ENCODE results near the gene CSRNP2.
"Not testable (repeated sequence)": the region's sequence is repeated elsewhere in the genome, so short reads cannot be mapped to it uniquely, and the experiment has no call there.

CSRNP2 gene, protein sequence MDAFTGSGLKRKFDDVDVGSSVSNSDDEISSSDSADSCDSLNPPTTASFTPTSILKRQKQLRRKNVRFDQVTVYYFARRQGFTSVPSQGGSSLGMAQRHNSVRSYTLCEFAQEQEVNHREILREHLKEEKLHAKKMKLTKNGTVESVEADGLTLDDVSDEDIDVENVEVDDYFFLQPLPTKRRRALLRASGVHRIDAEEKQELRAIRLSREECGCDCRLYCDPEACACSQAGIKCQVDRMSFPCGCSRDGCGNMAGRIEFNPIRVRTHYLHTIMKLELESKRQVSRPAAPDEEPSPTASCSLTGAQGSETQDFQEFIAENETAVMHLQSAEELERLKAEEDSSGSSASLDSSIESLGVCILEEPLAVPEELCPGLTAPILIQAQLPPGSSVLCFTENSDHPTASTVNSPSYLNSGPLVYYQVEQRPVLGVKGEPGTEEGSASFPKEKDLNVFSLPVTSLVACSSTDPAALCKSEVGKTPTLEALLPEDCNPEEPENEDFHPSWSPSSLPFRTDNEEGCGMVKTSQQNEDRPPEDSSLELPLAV

DNA sequence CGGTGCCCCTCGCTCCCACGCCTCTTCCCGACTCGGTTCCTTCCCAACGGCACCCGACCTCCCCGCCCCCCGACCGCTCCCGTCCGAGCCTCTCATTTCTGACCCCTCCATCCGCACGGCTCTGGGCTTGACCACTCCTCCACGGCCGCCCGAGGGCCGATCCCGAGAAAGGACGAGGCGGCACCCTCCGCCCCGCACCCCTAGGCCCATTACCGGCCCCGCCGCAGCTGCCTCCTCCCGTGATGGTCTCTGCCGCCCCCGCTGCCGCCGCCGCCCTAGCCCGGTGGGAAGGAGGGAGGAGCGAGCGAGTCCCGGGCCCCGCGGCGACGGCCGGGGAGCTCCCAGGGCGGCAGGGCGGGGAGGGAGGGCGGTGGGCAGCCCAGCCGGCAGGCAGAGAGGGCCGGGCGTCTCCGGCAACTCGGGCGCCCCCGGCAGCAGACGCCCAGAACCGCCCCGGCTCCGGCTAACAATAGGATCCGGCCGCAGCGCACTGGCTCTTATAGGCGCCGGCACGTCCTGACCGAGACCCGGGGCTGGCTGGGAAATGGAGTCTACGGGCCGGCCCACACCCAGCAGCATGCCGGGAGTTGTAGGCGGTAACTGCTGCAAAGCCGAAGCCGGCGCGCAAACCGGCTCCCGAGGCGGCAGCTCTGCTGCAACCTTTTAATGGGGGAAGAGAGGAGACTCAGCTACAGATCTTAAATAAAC, at the start of gene CSRNP2:
TSS of gene CSRNP2 (minus strand) at position 471 of the 708 bp plus-strand sequence. CDS start 7,035 bp downstream, outside the sequence.
- DNase-seq = peak; percentile 96

DNA sequence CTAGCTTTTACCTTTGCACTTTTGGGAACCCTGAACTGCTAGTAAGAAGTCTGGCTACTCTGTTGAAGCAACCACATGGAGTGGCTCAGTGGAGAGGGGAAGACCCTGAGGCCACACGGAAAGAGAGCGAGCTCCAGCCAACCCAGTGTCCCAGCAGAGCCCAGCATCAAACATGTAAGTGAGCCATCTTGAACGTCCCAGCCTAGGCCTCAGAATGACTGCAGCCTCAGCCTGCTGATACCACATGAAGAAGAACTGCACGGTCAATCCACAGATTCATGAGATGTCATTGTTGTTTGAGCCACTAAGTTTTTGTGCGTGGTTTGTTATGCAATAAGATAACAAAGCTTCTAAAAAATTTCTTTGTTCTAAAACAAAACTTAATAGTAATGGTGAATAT, 49.3 kb upstream of the CSRNP2 start:
- no peak for DNase-seq

DNA sequence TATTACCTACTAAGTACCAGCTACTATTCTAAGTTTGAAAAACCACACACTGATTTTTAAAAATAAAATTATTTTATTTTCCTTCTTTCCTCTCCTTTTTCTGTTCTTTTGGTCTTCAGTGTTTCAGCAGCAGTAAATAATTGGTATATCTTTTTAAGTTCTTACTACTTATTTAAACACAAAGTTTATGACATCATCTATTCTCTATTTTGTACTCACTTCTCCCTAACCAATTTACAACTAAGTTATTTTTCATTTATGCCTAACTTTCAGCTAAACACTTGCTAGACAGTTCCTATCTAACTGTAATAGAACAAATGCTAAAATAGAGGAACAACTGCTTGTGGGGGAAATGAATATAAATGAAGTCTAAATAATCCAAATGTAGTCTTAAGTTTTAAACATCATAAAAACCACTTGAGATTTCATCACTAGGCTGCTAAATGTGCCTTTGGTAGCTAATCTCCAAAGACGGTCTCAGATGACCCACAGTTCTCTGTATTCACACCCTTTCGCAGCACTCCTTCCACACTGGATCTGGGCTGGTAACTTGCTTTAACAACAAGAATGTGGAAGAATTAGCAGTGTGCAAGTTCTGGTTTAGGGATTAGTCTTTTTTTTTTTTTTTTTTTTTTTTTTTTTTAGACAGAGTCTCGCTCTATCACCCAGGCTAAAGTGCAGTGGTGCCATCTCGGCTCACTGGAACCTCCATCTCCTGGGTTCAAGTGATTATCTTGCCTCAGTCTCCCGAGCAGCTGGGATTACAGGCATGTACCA, 48.5 kb upstream of the CSRNP2 start:
- no peak for DNase-seq

DNA sequence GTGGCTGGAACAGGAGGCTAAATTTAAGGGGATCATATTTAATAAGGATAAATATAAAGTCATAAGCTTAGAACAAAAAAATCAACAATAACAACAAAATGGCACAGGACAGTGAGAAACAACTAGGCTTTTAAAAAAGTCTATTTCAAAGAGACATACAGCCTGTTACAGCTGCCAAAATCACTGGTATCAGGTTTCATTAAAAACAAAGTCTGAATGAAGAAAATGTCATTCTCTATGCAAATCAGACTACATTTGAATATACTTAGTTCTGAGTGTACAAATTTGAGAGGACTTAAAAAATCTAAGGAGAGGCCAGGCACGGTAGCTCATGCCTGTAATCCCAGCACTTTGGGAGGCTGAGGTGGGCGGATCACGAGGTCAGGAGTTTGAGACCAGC, 45.5 kb upstream of the CSRNP2 start:
- DNase-seq = no peak

DNA sequence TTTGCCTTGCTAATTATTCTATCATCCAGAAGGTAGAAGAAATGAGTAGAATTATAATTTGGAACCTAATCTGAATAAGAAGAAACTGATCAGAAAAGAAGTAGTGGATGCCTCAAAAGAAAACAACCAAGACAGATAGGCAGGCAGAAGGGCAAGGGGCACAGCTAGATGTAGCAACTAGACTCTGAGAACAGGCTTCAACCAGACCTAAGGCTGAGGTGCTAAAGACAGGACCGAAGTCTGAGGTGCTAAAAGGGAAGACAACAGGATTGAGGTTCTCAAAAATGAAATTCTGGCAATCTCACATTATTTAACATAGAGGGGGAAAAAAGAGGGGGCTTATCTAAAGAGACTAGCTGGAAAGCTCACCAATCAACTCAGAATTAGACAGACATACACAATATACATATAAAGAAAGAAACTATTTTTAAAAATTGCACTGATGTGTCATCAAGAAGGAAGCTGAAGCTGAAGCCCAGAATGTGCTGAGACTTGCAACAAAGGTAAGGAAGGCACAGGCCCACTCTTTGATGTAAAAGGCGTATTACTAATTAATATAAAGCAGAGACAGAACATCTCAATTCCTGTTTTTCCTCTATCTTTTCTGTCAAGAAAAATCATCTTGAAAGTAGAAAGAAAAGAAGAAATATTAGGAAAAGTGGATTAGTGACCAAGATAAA, 43.8 kb upstream of the CSRNP2 start:
- no peak for DNase-seq

DNA sequence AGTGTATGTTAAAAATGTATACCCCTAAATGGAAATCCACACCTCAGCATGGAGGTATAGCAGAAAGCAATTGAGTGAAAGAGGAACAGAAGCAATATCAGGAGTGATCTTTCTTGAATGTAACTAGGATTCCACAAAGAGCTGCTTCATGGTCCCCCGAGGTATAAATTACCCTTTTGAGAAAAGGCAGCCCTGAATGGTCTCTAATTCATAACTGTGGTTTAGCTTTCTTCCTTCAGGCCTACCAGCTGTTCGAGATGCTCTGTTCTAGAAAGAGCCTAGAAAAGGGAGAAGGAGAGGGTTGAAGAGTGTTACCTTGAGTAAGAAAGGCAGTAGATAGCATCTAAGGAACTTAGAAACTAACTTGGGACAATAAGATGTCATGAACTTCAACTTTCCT, 42.9 kb upstream of the CSRNP2 start:
- DNase-seq = no peak

DNA sequence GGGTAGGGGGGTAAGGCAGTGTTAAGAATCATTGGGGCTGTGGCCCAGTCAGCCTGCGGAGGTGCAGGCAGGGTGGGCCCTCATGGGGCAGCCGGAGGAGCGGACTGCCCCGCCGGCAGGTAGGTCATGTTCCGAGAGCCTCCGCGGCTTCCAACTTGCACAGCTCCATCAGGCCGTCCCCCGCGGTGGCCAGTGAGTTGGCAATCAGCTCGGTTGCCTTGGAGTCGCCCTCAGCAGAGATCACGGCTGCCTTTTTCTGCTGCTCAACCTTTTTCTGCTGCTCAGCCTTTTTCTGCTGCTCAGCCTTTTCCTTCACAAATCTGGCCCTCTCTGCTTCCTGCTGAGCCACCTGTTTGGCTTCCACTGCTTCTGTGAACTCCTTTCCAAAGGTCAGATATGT, 41.1 kb upstream of the CSRNP2 start:
- DNase-seq = no peak

DNA sequence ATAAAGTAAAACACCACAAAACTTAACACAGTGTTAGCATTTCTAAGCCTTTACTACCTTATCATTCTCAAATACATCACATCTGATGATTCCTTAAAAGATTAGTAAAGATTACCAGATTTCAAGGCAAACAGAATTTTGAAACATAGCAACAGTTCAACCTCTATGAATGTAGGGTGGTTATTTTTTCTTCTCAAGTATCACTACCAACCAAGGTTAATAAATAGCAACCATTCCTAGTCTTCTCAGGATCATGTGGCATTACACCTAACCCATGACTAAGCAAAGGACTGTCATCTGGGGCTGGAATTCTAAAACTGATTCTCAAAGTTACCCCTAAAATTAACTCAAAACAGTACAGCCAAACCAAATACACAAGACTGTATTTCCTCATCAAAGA, 39.4 kb upstream of the CSRNP2 start:
- DNase-seq = no peak

DNA sequence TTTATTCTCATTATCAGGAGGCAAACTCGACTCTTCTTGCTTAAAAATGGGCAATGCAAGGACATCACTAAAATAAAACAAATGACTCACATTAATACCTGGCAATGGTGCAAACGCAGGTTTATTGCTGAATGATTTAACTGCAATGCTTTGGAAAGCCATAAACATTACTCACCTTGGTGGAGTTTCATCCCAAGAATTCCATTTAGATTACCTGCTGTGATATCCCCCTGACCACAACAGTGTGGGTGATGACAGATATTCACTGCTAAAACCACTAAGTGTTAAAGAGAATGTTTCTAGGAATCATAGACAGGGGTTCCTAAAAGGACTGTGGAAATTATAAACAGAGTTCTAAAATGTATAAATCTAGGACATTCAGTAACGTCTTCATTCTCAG, 35.3 kb upstream of the CSRNP2 start:
- DNase-seq = no peak

DNA sequence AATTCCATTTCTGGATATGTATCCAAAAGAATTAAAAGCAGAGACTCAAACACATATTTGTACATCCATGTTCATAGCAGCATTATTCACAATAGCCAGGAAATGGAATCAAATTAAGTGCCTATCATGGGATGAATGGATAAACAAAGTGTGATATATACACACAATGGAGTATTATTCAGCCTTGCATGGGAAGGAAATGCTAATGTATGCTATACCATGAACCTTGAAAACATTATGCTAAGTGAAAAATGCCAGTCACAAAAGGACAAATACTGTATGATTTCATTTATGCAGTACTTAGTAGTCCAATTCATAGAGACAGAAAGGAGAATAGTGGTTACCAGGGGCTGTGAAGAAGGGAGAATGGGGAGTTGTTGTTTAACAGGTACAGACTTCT, 32.1 kb upstream of the CSRNP2 start:
- DNase-seq = no peak

DNA sequence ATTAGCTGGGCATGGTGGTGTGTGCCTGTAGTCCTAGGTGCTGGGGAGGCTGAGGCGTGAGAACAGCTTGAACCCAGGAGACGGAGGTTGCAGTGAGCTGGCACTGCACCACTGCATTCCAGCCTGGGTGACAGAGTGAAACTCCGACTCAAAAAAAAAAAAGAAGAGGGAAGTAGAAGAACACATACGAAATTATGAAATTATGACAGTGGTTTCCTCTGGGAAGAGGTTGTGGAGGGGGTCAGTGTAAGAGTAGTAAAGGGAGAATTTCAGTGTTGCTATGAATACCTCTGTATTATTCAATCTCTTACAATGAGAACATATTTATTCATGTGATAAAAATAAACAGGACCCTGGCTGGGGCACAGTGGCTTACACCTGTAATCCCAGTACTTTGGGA, 24.7 kb upstream of the CSRNP2 start:
- DNase-seq = no peak

DNA sequence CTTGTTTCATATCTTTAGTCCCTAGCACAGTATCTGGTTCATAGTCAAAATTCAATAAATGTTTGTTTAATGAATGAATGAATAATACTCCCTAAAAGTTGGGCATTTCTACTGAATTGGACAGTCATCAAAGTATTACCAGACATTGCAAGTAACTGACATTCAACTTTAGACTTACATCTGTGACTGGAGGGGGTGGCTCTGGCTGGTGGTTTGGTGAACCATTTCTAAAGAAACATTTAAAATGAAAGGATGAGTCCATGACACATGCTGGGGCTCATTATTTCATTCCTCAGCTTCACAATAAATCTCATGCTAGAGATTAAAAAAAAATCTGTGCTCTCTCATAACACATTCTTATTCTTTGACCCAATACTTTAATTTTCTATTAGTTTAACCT, 20.6 kb upstream of the CSRNP2 start:
- no peak for DNase-seq

DNA sequence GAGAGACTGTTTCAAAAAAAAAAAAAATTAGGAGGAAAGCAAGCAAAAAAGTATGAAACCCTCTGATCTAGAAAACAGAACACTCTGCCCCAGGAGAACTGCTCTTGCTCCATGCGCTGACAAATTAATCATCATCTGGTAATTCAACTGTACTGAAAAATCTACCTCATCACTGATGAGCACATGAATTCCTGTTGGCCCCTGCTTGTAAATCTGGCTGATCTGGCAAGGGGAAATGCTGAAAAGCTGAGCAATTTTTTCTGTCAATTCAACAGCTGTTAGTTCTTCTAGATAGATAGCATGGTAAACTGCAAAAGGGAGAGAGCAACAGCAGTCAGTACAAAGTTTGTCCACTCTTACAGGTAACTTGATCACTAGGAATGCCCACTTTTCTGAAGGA, 15.2 kb upstream of the CSRNP2 start:
- DNase-seq = no peak

DNA sequence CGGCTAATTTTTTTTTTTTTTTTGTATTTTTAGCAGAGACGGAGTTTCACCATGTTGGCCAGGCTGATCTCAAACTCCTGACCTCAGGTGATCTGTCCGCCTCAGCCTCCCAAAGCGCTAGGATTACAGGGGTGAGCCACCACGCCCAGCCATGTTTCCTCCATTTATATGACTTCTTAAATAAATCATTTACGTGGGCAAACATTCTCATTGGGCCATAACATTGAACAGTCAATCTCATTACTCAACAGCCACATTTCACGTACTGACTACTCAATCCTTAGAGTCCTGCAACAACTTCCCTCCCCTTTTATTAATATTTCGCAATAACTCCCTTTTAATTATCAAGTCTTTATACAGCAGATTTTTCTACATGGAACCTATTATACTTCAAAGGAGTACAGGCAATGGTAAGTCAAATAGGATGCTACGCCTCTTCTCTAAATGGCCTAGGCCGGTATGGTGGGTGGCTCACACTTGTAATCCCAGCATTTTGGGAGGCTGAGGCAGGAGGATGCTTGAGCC, 7.4 kb upstream of the CSRNP2 start:
- DNase-seq = no peak

DNA sequence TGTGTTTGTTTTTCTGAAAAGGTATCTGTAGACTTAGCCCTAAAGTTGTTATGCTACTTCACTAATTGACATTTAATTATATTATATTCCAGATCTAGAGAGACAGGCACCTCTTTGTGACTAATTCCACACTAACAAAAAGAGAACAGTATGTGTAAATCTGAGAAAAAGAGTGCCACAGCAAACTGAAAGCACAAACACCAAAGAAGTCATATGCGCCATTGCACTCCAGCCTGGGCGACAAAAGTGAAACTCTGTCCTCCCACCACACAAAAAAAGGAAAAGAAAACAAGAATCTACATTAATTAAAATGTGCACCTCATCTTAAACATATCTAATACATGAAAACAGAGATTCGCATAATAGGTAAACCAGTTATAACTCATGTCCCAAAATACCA, 4.4 kb upstream of the CSRNP2 start:
- no peak for DNase-seq

DNA sequence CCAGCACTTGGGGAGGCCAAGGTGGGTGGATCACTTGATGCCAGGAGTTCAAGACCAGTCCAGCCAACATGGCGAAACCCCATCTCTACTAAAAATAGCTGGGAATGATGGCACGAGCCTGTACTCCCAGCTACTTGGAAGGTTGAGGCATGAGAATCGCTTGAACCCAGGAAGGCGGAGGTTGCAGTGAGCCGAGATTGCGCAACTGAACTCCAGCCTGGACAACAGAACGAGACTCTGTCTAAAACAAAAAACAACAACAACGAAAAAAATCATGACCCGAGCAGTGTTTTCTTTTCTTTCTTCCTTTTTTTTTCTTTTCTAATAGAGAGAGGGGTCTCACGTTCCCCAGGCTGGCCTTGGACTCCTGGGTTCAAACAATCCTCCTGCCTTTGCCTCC, 3.5 kb upstream of the CSRNP2 start:
- DNase-seq = no peak

DNA sequence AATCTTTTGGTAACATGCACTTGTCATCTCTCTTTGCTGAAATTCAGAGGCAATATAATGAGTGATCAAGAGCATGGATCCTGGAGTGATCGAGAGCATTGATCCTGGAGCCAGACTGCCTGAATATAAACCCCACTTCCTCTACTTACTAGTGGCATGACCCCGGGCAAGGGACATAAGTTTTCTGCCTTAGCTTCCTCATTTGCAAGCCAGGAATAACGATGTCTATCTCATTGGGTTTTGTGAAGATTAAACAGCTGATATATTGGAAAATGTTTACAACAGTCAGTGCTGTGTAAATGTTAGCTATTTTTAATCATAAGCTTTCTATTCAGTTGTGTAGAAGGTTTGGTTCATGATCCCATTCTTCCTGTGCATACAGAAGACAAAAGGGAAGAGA, 2.4 kb upstream of the CSRNP2 start:
- DNase-seq = no peak

DNA sequence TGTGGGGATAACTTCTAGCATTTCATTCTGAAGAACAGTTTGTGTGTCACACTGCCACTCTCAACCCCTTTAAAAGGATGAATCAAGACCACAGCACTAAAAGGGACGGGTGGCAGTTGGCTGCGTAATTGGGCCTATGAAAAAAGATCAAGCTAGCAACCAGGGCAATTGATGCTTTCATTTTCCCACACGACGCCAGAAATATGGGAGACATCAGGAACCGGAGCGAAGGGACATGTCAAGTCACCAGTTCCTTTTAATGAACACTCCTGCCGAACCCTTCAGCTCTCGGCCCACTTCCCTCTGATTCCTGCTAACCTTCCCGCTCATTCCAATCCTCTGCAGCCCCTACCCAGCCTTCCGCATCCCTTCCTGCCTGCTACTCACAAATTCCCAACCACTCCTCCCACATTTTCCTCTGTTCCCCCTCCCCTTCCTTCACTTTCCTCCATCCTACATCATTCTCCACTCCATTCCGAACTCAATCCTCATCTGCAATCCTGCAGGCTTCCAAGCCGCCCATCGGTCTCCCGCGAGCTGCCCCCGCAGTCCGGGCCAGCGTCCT, 753 bp downstream of the CSRNP2 start:
- DNase-seq = no peak

DNA sequence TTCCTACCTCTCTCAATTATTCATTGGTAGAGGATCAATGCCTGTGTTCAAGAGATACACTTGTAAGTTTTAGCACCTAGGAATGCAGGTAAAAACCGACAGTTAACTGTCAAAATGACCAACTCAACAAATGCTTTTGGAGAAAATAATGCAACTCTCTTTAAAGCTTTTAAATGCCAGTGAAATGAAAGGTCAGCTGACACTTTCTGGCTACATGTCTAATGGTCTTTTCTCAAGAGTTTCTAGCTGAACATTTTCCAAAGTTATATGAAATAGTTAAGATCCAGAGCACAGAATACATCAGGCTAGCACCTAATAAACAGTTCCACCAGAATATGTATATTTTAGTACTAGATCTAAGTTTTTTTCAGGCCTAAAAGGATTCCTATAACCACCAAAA, 2.0 kb downstream of the CSRNP2 start:
- DNase-seq = no peak

DNA sequence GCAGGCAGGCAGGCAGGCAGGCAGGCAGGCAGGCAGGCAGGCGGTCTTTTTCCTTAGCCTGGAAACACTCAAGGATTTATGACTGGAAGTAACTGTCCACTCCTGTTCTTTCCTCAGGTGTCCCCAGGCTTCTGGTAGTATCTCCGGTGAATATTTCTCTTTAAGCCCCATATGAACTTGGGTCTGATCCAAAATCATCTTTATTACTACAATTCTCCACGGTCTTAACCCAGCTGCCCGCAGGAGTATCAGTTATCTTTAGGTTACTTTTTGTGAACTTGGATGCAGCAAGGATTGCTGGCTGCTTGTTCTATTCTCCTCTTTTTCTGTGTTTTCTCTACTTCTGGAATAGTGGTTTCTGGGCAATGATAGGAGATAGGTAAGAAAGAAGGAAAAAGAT, 3.3 kb downstream of the CSRNP2 start:
- no peak for DNase-seq

DNA sequence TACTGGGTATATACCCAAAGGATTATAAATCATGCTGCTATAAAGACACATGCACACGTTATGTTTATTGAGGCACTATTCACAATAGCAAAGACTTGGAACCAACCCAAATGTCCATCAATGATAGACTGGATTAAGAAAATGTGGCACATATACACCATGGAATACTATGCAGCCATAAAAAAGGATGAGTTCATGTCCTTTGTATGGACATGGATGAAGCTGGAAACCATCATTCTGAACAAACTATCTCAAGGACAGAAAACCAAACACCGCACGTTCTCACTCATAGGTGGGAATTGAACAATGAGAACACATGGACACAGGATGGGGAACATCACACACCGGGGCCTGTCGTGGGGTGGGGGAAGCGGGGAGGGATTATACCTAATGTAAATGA, 4.5 kb downstream of the CSRNP2 start:
- not testable (repeated sequence) for DNase-seq

DNA sequence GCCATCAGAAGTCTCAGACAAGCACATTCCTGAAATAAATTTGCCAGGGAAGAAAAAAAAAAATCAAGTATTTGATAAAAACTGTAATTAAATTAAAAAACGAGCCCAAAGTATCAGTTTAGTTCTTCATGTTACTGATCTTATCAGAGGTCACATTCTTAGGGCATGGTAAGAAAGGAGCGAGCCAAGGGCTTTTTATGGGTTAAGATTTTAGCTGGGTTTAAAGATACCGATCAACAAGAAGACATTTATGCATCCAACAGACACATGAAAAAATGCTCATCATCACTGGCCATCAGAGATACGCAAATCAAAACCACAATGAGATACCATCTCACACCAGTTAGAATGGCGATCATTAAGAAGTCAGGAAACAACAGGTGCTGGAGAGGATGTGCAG, 5.0 kb downstream of the CSRNP2 start:
- not testable (repeated sequence) for DNase-seq
